GM12872 (cell line): Measurements from ENCODE around the gene PKLR.

ENCODE experiments used
- TF ChIP-seq, protein P1 (sequence below): IDR thresholded peaks from 3 replicates; pipeline ENCODE4 v1.5.1; 2011; ENCODE audit warnings: low read depth, mild to moderate bottlenecking, low read length, moderate library complexity; ENCODE audit not compliant: insufficient read depth

PKLR gene

DNA sequence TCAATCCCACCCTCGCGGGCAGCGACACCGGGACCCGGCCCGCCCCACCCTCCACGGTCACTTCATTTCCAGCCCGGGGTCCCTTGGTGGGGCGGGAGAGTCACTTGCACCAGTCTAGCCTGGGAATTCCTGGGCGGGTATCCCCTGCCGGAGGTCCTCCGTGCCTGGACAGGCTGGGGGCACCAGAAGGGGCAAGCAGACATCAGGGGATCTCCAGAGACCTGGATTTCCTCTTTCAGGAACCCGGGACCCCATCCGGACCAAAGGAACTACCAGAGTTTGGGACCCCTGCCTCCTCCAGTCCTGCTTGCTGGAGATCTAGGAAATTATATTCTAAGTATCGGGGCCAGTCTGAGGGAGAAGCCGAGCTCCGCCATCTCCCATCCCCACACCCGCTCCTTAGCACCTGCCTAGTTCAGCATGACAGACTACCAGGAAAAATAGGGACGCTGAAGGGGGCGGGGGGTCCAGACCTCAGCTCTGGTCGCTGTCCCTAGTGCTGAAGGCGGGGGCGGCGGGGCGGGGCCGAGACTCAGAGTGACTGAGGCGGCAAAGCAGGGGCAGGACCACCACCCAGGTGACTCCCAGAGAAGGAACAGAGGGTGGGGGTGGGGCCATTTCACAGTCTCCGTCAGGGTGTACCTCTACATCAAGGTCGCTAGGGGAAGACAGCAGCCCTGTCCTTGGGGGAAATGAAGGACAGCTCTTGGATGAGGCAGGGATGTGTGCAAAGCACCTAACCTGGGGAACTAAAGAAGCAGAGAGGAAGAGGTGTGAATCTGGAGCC is 23.1 kb downstream of the PKLR start:
- TF ChIP-seq, protein P1, sequence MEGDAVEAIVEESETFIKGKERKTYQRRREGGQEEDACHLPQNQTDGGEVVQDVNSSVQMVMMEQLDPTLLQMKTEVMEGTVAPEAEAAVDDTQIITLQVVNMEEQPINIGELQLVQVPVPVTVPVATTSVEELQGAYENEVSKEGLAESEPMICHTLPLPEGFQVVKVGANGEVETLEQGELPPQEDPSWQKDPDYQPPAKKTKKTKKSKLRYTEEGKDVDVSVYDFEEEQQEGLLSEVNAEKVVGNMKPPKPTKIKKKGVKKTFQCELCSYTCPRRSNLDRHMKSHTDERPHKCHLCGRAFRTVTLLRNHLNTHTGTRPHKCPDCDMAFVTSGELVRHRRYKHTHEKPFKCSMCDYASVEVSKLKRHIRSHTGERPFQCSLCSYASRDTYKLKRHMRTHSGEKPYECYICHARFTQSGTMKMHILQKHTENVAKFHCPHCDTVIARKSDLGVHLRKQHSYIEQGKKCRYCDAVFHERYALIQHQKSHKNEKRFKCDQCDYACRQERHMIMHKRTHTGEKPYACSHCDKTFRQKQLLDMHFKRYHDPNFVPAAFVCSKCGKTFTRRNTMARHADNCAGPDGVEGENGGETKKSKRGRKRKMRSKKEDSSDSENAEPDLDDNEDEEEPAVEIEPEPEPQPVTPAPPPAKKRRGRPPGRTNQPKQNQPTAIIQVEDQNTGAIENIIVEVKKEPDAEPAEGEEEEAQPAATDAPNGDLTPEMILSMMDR = peak; percentile 68

DNA sequence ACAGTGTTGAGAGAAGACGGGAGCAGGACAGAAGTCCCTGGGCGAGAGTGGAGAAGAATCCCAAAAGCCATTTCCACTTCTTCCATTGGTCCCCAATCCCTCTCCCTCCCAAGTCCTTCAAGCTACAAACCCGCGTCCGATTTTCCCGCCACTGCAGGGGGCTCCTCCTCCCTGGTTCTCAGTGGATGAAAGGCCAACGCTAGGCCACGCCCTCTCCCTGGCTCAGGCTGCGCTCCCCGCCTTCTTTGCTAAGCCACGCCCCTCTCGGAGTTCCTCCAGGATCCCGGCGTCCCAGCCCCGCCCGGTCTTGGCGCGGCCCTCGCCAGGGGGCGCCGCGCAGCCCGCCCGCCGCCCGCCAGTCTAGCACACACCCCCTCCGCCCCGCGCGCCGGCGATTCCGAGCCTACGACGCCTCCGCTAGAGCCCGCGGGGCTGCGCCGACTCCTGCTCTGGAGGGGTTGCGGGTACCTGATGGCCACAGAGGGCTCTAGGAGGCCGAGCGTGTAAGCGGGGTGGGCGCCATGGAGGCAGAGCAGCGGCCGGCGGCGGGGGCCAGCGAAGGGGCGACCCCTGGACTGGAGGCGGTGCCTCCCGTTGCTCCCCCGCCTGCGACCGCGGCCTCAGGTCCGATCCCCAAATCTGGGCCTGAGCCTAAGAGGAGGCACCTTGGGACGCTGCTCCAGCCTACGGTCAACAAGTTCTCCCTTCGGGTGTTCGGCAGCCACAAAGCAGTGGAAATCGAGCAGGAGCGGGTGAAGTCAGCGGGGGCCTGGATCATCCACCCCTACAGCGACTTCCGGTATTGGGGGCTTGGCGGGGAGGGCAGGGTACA is 24.0 kb downstream of the PKLR start, which contains the start of gene HCN3:
Gene HCN3 (plus strand): TSS at position 394 of the 832 bp plus-strand sequence. CDS start 128 bp downstream, at position 522.
- TF ChIP-seq, protein P1 = peak; percentile 56

DNA sequence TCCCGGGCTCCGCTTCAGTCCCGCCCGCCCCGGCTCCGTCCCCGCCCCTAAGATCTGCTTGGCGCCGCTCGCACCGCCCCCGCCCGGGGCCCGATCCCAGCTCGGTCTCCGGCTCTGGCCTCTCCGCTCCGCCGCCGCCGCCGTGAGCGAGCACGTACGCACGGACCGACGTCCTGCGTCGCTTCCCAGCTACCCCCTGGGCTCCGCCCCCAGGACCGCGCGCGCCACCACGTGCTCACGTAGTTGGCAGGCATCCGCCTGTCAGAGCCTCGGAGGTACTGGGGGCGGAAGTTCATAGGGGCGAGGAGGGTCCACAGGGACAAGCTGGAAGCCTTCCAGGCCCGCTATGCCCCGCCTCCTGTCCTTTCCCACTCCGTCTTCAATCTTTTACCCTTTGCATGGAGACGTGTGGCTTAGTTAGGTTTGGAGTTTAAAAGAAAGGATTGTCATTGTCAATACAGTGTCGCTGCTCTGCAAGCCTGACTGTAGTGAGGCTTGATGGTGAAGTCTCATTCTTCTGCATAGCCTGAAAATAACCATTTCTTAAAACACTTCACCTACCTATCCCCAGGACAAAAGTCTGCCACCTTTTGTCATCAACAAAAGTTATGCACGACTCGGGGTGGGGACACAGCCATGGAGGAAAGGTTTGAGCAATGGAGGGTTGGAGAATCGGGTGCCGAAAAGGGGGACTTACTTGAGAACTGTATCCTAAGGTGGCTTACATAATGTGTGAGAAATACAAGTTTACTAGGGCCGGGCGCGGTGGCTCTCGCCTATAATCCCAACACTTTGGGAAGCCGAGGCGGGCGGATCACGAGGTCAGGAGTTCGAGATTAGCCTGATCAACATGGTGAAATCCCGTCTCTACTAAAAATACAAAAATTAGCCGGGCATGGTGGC is 27.6 kb downstream of the PKLR start, which contains the start of gene CLK2:
Gene CLK2 (minus strand): TSS at position 162 of the 903 bp plus-strand sequence. CDS start 2,527 bp downstream, outside the sequence.
- TF ChIP-seq, protein P1 = no peak

DNA sequence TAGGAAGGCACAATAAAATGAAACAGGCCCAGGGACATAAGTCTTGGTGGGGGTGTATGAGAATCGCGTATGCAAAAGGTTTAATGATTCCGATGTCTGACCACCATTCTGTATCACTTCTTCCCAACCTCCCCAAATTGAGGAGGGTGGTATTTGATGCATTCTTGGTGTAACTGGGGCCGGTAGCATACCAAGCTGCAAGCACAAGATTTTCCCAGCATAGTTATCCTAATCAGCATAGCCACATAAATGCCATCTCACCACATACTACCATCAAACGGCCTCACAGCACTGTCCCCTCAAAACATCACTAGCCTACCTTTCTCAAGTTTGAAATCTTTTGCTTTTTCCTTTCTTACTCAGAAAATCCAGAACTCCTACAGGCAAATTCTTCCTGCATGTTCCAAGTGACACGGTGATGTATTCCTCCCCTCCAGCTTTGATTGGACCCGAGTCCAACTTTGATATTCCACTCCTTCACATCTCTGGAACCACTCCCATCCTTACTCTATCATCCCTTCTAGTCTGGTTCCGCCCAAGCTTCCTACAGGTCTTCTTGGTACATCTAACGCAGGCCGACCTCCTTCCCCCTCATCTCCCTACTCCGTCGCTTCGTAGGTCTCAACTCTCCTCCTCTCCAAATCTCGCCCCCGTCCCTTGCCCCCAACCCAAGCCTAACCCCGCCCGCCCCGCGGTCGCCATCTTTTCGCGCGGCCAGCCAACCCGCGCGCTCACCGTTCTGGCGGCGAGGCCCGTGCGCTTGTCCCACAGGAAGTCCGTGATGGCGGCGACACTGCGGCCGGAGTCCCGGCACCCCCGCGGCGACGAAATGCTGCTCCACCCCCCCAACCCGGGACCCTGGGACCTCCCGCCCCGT is 28.5 kb downstream of the PKLR start:
- TF ChIP-seq, protein P1 = no peak

DNA sequence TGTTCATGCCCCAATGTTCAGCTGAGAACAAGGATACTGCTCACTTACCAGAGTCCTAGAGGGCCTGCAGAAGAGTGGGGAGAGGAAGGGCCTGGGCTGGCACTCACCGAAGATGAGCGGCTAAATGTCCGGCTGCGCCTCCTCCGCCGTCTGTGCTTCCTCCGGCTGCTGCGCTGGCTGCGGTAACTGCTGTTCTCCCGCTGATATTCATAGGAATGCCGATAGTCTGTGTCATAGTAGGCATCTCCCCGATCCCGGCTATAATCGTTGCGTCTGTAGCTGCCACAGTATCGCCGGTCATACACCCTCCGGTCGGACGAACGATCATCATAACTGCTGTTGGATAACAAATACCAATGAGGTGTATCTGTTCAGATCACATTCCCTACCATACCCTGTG is 31.9 kb downstream of the PKLR start:
- TF ChIP-seq, protein P1 = no peak

DNA sequence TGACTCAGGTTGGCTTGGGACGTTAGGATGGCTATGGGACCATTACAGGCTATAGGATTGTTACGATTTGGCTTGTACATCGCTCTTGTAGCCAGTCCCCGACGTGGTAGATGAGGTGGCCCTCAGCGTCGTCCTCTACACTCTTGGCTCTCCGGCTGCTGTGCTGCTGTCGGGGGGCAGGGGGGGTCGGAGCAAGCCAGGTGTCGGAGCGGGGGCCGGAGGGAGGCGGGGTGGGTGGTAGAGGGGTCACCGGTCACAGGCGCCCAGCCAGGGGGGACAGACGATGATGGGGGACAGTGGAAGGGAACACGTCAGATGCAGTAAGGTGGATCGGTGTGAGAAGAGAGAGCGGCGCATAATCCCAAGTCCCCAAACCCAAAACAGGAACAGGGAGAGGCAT is 32.6 kb downstream of the PKLR start:
- TF ChIP-seq, protein P1 = no peak
